Pons (tissue), 1 donor: ENCODE results near the gene SLC39A6.
A peak's percentile ranks its signal among the peaks of the same experiment; 100 is the strongest.
"Not testable (repeated sequence)": the region's sequence is repeated elsewhere in the genome, so short reads cannot be mapped to it uniquely, and the experiment has no call there.

Source experiments
- DNase-seq: peaks from one replicate; pipeline ENCODE4 v3.0.0-alpha.2; 2016; ENCODE audit warnings: low spot score

The SLC39A6 gene

DNA sequence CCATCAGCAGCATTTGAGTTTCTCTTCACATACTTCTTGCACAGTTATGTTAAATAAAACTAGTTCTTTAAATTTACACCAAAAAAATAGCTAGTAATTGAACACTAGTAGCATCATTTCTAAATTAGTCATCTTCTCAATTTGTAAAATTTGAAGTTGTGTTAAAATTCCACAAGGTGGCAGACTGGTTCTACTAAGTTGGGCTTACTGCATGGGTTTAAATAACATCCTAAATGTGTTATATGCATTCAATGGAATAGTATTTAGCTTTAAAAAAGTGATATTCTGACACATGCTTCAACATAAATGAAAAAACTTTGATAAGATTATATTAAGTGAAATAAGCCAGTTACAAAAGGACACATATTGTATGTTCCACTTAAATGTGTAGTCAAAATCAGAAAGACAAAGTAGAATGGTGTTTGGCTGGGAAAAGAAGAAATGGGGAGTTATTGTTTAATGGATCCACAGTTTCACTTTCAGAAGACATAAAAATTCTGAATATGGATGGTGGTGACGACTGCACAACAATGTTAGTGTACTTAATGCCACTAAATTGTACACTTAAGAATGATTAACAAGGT lies 33.1 kb downstream of the SLC39A6 start:
- DNase-seq = peak; percentile 64

DNA sequence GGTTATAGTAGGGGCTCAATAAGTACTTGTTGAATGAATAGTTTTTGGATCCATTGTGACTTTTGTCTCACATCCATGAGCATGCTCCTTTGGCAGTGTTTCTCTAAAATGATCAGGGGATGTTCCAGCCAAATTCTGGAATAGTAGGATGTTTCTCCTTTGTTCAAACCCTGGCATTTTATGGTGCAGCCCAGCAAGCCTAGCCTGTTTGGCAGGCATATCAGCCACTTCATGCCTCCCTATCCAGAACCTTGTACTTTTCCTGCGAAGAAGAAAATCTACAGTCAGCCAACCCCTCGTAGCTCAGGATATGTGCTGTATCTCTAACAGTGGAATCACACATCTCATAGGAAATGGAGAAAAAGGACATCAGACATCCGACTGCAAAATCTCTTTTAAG lies 34.7 kb downstream of the SLC39A6 start:
- DNase-seq = no peak

DNA sequence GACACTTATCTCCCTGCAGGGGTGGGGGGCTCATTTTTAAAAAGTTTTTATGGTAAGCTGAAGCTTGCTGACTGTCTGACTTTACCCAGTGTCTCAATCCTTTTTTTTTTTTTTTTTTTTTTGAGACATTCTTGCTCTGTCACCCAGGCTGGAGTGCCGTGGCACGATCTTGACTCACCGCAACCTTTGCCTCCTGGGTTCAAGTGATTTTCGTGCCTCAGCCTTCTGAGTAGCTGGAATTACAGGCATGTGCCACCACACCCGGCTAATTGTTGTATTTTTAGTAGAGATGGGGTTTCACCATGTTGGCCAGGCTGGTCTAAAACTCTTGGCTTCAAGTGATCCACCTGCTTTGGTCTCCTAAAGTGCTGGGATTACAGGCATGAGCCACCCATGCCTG lies 37.0 kb downstream of the SLC39A6 start:
- DNase-seq = not testable (repeated sequence)

DNA sequence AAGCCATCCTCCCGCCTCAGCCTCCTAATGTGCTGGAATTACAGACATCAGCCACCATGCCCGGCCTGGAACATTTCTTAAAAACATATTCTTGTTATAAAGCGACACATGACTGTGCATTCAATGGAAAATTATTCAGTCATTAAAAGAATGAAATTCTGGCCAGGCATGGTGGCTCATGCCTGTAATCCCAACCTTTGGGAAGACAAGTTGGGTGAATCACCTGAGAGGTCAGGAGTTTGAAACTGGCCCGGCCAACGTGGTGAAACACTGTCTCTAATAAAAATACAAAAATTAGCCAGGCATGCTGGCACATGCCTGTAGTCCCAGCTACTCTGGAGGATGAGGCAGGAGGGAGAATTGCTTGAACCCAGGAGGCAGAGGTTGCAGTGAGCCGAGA lies 40.1 kb downstream of the SLC39A6 start:
- DNase-seq = no peak

DNA sequence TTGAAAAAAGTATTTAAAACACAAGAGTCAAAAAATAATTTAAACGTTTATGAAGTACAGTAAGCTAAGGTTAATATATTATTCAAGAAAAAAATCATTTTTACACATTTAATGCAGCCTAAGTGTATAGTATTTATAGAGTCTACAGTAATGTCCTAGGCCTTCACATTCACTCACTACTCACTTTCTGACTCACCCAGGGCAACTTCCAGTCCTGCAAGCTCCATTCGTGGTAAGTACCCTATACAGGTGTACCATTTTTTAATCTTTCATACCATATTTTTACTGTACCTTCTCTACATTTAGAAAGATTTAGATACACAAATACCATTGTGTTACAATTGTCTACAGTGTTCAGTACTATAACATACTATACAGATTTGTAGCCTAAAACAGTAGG lies 40.9 kb downstream of the SLC39A6 start:
- DNase-seq = no peak

DNA sequence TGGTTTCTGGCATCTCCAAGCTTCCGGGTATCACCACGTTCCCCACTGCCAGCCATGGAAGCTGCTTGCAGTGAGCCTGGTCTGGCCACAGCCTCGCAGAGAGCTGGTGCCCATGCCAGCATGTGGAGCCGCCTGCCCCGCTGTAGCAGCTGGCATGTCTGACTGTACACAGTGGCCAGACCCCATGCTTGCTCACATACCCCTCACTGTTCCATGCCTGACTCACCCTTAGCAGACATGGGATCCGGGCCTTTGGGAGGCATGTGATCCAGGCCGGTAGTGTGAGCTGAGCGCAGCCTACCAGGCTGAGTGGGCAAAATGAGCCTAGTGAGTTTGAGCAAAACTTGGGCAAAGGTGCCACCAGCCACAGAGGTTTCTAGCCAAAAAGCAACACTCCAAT lies 43.0 kb downstream of the SLC39A6 start:
- no peak for DNase-seq

DNA sequence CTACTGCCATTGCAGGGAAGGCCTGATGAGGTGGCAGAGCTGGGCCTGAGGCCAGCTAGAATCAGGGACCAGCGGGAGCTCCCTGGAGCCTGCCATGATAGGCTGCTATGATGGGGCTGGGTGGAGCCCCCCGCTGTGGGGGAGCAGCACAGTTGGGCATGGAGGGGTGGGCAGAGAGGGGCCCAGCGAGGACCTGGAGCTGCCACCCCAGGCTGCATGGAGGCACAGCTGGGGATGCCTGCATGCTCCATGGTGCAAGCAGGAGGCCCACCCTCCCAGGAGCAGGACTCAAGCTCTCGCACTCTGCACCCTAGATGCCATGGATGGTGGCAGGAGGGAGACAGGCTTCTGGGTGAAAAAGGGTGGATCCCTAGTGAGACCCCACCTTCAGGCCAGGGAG lies 43.9 kb downstream of the SLC39A6 start:
- DNase-seq = no peak

DNA sequence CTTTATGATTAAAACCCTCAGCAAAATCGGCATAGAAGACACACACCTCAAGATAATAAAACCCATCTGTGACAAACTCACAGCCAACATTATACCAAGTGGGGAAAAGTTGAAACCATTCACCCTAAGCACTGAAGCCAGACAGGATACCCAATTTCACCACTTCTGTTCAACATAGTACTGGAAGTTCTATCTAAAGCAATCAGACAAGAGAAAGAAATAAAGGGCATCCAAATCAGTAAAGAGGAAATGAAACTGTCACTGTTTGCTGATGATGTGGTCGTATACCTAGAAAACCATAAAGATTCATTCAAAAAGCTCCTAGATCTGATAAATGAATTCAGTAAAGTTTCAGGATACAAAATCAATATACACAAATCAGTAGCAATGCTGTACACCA lies 45.4 kb downstream of the SLC39A6 start:
- DNase-seq = no peak

DNA sequence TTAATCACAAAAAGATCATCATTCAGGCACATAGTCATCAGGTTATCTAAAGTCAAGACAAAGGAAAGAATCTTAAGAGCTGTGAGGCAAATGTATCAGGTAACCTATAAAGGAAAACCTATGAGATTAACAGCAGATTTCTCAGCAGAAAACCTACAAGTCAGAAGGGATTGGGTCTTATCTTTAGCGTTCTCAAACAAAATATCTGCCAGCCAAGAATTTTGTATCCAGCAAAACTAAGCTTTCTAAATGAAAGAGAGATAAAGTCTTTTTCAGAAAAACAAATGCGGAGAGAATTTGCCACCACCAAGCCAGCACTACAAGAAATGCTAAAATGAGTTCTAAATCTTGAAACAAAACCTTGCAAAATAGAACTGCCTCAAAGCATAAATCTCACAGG lies 48.0 kb downstream of the SLC39A6 start:
- DNase-seq = not testable (repeated sequence)

DNA sequence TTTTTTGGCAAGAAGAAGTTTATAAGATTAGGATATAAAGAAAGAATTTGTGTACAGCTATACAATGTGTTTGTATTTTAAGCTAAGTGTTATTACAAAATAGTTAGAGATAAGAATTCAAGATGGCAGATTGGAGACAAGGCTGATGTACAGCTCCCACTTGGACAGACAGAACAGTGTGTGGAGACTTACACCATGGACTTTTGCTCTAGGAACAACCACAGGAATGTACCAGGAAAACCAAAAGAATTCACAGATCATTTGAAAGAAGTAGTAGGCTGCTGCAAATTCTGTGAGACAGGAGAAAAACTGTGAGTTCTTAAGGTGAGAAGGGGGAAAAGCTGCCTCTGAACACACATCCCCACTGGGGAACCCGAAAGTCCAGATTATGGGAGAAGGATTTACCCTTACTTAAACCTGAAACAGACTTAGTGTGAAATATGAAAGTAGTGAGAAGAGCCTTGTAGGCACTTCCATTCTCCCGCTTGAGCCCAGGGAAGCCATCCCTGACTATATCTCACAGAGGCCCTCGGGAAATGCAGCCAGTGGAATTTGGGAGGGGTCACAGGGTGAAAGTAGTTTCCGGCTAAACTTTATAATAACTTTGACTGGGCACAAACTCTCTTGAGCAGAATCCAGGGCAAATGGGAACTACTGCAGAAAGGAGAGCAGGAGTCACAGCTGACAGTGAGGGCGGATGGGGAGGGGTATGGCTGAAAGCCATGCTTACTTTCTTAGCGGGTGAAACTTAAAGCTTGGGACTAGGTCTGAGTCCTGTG lies 50.2 kb downstream of the SLC39A6 start:
- DNase-seq = no peak

DNA sequence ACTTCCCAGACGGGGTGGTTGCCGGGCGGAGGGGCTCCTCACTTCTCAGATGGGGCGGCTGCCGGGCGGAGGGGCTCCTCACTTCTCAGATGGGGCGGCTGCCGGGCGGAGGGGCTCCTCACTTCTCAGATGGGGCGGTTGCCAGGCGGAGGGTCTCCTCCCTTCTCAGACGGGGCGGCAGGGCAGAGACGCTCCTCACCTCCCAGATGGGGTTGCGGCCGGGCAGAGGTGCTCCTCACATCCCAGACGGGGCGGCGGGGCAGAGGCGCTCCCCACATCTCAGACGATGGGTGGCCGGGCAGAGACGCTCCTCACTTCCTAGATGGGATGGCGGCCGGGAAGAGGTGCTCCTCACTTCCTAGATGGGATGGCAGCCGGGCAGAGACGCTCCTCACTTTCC lies 51.4 kb downstream of the SLC39A6 start:
- not testable (repeated sequence) for DNase-seq

DNA sequence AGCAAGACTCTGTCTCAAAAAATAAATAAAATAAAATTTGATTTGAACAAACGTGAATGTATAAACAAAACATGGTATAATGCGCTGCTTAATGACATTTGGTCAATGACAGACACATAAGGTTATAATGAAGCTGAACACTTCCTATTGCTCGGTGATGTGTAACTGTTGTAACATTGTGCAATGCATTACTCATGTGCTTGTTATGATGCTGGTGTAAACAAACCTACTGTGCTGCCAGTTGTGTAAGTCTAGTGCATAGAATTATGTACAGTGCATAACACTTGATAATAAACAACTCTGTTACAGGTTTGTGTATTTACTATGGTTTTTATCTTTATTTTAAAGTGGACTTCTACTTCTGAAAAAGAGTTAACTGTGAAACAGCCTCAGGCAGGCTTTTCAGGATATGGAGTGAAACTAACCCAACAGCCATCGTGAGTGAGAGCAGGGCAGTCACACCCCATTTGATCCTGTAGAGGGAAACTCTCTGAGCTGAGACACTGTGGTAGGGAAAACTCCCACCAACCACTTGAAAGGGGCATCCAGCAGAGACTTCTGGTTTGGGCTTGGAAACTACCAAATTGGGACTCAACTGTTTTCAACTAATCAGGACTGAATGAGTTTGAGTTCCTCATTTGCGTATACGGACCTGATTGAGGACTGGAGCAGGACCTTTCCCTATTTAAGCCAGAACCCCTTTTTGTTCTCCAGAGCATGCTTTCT lies 53.1 kb downstream of the SLC39A6 start:
- no peak for DNase-seq

DNA sequence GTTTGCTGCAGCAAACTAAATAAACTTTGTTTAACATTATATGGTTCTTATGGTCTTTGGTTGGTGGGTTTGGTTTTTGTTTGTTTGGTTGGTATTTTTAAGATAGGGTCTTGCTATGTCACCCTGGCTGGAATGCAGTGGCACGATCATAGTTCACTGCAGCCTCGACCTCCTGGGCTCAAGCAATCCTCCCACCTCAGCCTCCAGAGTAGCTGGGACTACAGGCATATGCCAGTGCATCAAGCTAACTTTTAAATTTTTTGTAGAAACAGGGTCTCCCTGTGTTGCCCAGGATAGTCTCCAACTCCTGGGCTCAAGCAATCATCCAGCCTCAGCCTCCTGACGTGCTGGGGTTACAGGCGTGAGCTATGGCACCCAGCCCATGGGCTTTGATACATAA lies 54.7 kb downstream of the SLC39A6 start:
- no peak for DNase-seq

DNA sequence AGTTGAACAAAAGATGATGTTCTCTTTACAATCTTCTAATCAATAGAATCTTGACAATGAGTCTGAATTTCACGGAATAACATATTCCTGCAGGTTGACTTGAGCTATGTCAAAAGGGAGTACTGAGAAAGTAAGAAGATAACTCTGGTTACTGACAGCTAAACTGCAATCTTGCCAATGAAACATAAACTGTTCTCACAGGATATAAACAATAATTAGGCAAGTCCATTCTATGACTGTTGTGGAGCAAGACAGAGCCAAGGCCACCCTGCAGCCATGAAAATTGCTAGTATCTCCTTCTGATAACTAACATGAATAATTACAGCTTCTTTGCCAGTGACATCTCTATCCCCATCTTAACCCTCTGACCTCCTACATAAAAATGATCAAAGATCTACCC lies 55.5 kb downstream of the SLC39A6 start:
- no peak for DNase-seq

DNA sequence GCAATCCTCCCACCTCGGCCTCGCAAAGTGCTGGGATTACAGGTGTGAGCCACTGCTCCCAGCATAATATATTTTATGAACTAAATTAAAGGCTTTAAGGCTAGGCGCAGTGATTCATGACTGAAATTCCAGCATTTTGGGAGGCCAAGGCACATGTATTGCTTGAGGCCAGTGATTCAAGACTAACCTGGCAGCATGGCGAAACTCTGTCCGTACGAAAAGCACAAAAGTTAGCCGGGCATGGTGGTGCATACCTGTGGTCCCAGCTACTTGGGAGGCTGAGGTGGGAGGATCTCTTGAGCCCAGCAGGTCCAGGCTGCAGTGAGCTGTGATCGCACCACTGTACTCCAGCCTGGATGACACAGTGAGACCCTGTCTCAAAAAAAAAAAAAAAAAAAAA lies 56.7 kb downstream of the SLC39A6 start:
- not testable (repeated sequence) for DNase-seq

DNA sequence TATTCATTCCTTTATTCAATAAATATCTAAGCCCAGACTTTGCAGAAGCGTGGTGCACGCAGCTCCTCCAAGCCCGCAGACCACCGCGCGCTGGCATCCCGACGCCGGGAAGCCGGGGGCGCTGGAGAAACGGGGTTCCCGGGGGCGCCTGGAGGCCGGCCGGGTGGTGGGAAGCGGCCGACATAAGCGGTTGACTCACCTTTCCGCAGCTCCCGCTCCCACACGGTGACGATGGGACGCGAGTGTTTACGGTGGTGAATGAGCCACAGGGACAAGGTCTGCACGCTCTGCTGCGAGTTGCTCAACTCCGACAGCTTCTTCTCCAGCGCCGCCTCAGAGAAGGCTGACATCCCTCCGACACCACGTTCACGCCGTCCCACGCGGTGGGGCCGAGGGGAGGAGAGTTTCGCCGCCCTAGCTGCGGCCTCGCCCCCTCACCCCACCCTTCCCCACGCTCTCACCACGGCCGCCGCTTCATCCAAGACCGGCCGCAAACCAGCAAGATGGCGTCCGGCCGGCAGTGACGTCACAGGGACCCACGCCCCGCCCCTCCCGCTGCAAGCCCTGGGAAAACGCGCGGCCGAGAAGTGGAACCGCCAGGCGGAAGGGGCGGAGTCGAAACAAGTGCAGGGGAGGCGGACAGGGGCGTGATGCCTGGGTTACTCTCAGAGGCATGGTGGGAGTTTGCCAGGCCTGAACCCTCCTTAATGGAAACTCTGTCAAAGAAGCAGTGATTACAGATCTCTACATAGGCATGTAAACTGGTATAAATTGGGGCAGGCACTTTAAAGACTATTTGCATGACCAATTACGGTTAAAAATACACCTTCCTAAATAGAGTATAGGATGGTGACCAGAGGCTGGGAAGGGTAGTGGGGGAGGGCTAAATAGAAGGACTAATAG lies 61.8 kb downstream of the SLC39A6 start, which contains the start of gene RPRD1A:
Gene RPRD1A (minus strand): TSS at position 505 of the 903 bp plus-strand sequence. CDS start 155 bp downstream, at position 350.
- peak; percentile 94 for DNase-seq

DNA sequence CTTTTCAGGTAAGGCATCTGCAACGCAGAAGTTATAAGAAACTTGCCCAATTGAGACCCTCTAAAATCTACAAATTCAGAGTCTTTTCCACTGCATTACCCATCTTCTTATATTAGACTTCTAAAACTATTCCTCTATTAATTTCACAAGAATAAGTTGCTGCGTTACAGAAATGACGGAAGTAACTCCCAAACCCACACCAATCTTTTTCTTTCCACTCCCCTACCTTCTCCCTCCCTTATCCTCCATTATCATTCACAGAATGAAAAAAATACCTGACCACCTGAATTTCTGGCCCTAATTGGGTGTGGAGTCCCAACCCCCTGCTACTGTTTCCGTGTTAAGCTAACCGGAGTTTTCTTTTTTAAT lies 62.5 kb downstream of the SLC39A6 start:
- DNase-seq = peak; percentile 15

DNA sequence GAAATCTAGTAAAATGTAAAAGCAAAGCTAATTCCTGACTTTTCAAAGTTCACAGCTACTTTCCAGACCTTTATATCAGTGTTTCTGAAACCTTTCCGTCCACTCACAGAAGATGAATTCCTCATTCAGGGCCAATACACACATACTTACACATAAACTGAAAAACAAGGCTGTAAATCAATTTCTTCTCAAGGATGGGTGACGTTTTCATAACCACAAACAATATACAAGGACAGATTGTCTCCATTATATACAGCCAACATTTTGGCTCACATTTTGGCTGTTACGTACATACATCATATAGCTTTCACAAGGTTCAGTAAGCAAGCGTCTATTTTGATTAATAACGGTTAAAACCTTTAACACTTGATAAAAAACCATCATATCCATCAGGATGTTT lies 63.1 kb downstream of the SLC39A6 start:
- peak; percentile 20 for DNase-seq

DNA sequence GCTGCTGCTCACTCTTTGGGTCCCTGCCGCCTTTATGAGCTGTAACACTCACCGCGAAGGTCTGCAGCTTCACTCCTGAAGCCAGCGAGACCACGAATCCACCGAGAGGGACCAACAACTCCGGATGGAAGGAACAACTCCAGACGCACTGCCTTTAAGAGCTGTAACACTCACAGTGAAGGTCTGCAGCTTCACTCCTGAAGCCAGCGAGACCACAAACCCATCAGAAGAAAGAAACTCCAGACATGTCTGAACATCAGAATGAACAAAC lies 64.4 kb downstream of the SLC39A6 start:
- DNase-seq = not testable (repeated sequence)

DNA sequence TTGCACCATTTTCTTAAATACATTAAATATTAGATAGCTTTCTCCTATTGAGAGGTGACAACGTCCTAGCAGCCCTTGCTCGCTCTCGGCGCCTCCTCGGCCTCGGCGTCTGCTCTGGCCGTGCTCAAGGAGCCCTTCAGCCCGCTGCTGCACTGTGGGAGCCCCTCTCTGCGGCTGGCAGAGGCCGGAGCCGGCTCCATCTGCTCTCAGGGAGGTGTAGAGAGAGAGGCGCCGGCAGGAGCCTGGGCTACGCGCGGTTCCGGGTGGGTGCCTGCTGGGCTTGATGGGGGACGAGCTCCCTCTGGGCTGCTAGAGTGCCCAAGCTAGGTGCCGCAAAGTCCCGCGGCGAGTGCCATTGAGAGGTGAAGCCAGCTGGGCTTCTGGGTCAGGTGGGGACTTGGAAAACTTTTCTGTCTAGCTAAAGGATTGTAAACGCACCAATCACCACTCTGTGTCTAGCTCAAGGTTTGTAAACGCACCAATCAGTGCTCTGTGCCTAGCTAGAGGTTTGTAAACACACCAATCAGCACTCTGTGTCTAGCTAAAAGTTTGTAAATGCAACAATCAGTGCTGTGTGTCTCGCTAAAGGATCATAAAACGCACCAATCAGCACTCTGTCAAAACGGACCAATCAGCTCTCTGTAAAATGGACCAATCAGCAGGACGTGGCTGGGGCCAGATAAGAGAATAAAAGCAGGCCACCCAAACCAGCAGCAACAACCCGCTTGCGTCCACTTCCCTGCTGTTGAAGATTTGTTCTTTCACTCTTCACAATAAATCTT lies 64.9 kb downstream of the SLC39A6 start:
- DNase-seq = no peak

DNA sequence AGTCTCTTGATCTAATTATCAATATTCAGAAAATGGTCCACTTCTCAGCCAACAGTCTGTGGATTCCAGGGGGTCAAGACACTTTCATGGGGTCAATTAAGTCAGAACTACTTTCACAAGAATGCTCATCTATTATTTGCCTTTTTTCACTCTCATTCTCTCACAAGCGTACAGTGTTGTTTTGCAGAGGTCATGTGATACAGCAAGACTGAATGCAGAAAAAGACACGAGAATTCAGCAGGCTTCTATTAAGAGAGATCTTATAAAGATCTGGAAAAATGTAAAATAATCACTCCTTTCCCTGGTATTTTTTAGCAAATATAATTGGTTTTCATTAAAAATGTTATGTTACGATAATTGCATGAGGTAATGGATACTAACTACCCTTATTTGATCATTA lies 70.5 kb downstream of the SLC39A6 start:
- DNase-seq = peak; percentile 74
